ENCODE results near the gene TNFAIP8.

The TNFAIP8 gene

GRCh38 chr5:119365847-119366539 lies 10.2 kb downstream of the TNFAIP8 start:
- DNase-seq (ENCODE audit: low read depth in 2 of 3, low spot score in 1 of 3): no peak

DNA sequence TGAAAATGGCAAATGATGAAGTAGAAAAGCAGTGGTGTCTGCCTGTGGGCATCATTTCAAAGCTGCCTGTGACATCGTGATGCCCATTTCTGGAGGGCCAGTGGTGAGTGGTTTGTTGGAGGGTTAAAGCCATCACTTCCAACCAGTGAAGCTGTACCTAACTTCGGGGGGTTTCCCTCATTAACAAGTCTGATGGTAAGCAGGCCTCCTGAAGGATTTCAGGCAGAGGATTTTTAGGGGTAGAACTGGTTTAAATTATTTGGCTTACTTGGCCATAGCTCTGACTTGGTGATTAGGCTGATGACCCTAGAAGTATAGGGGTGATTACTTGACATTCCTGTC lies 10.7 kb downstream of the TNFAIP8 start:
- no peak for DNase-seq (ENCODE audit: low read depth in 2 of 3, low spot score in 1 of 3)

- DNase-seq (ENCODE audit: low read depth in 2 of 3, low spot score in 1 of 3): no peak
Observed at GRCh38 chr5:119367502-119368237, 11.9 kb downstream of the TNFAIP8 start.

- peak in 1 of 3 donors; percentile 30 for DNase-seq (ENCODE audit: low read depth in 2 of 3, low spot score in 1 of 3)
Observed at GRCh38 chr5:119368238-119368630, 12.4 kb downstream of the TNFAIP8 start.

DNA sequence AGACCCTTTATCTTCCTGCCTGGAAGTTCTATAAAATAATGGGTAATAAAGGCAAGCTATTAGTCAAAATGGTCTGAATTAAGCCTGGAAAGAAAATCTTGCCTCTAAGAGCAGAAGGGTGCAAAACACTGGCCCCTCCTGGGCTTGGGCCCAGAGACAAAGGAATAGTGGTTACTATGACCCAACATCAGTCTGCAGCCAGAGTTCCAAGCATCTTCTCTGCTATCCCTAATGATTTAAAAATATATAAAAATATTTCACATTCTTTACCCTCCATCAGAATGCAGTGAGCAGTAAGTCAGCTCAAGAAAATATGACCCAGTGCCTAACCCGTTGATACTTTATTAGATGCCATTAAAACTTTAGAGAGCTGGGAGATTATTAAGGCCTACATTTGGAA lies 14.7 kb downstream of the TNFAIP8 start:
- no peak for DNase-seq (ENCODE audit: low read depth in 2 of 3, low spot score in 1 of 3)

DNA sequence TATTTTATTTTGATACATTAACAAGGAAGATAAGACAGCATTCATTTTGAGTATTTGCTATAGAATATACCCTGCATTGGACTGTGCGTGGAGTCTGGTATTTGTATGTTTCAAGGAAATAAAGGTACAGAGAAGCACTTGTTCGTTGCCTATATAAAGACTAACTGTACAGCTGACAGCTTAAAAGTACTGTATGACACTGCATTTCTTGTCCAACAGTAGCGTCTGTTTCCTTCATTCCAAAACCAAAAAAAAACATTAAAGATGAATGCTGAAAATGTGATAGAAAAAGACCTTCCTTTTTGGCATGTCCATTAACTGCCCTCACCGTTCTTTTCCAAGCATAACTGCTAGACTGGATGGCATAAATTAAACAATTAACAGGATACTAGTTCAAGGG lies 15.3 kb downstream of the TNFAIP8 start:
- no peak for DNase-seq (ENCODE audit: low read depth in 2 of 3, low spot score in 1 of 3)

DNA sequence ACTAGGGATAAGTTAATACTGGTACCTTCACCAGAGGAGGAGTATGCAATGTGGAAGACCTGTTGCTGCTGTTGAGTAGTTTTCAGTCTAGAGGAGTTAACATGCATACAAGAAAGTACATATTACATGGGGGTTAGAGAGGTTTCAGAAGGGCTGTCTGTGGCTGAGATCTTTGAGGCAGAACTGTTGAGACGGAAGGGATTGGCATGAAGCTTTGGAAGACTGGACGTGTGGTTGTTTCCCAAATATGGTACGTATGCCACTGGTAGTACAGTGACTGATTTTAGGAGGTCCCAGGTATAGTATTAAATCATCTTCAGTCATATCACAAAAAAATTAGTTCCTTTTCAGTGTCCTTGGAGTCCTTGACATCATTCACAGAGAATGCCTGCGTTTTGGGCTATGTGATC lies 17.6 kb downstream of the TNFAIP8 start:
- no peak for DNase-seq (ENCODE audit: low read depth in 2 of 3, low spot score in 1 of 3)

DNA sequence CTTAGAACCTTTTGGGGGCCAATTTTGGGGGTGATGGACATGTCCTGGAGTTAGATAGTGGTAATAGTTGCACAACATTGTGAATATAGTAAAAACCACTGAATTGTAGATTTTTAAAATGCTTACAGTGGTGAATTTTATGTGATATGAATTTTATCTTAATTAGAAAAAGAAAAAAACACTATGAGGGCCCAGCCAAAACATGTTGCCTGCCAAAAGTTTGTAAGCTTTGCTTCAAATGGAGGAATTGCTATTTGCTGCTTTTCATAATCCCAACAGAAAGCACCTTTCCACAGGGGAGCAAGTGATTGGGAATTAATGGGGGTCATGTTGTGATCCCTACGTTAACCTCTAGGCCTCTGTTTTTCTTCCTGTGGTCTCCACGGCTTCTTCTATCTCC lies 19.1 kb downstream of the TNFAIP8 start:
- DNase-seq (ENCODE audit: low read depth in 2 of 3, low spot score in 1 of 3): no peak

GRCh38 chr5:119377066-119377465 lies 21.2 kb downstream of the TNFAIP8 start:
- no peak for DNase-seq (ENCODE audit: low read depth in 2 of 3, low spot score in 1 of 3)

DNA sequence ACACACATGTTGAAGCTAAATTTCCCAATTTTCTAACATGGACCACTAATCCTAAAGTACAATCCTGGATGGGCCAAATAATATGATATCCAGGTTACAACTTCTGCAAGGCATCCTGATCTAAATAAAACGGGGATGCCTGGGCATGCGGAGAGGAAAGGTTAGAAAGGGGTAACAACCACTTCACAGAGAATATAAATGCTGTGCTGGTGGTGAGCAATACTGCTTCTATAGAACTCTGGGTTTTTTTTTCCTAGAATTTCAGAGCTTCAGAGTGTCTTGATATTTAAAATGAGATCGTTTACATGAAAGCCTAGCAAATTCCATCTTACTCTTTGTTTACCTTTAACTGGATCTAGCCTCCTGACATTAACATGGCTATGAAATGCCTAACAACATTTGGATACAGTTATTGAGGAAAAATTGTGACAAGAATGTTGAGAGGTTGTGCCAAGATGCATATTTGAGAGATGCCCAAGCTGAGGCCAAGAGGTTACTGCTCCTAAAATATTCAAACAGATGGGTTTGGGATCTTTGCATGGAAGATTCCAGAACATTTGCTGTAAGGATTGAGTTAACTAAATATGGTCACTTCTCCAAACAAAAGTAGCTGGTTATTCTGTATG lies 22.4 kb downstream of the TNFAIP8 start:
- no peak for DNase-seq (ENCODE audit: low read depth in 2 of 3, low spot score in 1 of 3)

DNA sequence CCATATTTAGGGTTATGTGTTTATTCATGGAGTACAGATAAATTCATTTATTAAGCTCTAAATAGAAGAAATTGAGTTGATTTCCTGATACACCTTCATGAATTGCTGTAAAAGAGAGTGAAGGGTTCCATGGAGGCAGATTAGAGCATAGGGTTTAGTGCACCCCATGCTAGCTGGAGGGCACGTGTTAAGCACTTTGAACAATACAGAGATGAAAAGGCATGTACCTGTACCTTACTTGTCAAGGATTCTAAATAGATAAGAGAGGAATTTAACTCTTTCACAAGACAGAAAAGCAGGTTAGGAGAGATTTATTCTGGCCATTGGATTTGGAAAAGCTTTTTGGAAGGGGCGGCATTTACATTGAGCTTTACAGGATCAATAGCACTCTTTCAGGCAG lies 23.3 kb downstream of the TNFAIP8 start:
- DNase-seq (ENCODE audit: low read depth in 2 of 3, low spot score in 1 of 3): no peak

DNA sequence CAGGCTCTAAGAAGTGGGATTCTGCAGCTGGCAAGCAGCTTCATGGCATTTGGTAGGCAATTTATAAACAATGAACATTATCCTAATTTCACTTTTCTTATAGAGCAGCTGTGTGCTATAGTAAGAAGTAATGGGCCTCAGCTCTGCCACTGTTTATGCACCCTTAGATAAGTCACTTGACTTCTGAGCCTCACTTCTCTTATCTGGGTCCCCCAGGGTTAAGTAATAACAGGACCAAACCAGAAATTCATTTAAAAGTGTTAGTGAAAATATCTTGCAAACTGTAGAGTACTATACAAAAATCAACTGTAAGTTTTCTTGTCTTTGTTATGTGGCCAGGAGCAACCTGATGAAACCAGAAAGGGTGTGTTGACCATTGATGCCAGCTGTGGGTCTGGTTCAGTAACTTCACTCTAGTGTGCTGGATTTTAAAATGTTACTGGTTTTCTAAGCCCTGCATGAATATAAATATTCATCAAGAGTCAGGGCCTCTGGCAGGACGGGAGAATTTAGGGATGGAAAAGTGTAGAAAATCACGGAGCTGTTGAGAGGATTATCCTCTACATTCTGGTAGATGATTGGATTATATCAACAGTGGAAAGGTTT lies 24.2 kb downstream of the TNFAIP8 start:
- no peak for DNase-seq (ENCODE audit: low read depth in 2 of 3, low spot score in 1 of 3)

GRCh38 chr5:119382169-119382568 lies 26.4 kb downstream of the TNFAIP8 start:
- DNase-seq (ENCODE audit: low read depth in 2 of 3, low spot score in 1 of 3): no peak

DNA sequence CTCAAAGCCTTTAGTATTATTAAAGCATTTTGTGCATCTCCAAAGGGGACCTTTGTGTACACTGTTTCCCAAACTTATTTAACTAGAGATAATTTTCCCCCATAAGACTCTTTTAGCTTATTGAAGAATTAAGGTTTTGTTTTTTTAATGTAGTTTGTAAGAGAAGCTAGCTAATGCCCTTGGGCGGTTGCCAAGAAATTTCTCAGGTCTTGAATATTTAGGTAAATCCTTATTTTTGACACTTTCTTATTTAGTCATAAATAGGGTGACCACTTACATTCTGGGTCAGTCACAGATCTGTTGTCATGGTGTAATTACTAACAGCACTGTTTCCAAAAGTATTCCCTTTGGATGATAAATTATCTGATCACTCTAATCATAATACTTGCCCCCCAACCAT lies 27.2 kb downstream of the TNFAIP8 start:
- DNase-seq (ENCODE audit: low read depth in 2 of 3, low spot score in 1 of 3): no peak

DNA sequence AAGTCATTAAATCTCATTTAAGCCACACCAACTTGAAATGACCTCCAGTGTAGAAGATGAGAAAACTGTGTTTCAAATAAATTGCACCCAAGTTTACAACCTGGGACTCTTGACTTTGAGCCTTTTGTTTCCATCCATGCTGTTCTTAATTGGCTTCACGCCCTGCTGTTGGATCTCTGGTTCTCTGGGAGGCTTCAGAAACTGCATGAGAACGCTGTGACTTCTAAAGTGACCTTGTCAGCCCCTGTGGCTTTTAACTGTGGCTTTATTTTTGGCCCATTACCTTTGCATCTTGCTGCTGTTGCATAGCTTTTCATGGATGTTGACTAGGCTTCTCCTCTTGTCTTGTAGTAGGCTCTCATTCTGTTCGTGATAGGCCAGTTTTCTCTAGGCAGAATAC lies 29.3 kb downstream of the TNFAIP8 start:
- DNase-seq (ENCODE audit: low read depth in 2 of 3, low spot score in 1 of 3): no peak

DNA sequence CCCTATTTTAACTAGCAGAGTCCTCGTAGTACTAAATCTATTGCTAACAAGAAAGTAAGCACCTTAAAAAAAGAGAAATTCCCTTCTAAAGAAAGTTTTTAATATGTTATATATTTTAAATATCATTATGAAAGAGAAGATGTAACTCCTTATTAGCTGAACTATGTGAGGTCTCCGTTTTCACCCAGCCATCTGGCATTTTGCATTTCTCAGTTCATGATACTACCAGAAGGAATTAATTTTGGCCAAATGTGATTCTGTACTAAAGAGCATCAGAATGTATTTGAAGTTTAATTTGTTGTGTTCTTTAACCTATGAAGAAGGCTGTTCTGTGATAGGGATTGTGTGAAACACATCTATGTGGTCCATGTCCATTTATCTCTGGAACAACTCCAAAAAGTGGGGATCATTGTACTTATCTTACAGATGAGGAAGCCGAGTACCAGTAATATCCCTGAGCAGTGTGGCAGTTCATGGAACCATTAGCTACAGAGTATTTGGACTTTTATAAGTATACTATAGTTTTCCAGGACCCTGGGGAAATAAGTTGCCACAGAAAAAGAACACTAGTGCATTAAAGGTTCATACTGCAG lies 29.8 kb downstream of the TNFAIP8 start:
- no peak for DNase-seq (ENCODE audit: low read depth in 2 of 3, low spot score in 1 of 3)

- DNase-seq (ENCODE audit: low read depth in 2 of 3, low spot score in 1 of 3): no peak
Observed at GRCh38 chr5:119386596-119387344, 31.0 kb downstream of the TNFAIP8 start.

- DNase-seq (ENCODE audit: low read depth in 2 of 3, low spot score in 1 of 3): no peak
Observed at GRCh38 chr5:119387945-119388618, 32.3 kb downstream of the TNFAIP8 start.

- no peak for DNase-seq (ENCODE audit: low read depth in 2 of 3, low spot score in 1 of 3)
Observed at GRCh38 chr5:119388619-119389190, 32.9 kb downstream of the TNFAIP8 start.

Data from stimulated activated CD4-positive, alpha-beta T cell treated with anti-CD3 and anti-CD28 coated beads, Interleukin-12 subunit alpha, Interleukin-12 subunit beta, amount 100 ng/mL, for 48 hours (primary cell).